Head of caudate nucleus (tissue), 42 donors: ENCODE measurements around the gene ERICH2.
A peak's percentile ranks its signal among the peaks of the same experiment; 100 is the strongest.
"Not testable (repeated sequence)": the region's sequence is repeated elsewhere in the genome, so short reads cannot be mapped to it uniquely, and the experiment has no call there.

Experiments used
- DNase-seq, 42 donors: peaks; one replicate each; pipeline versions ENCODE4 v3.0.0 to v3.0.0-alpha.2; 2020 to 2021; ENCODE audit warnings: mixed read lengths in 7 of 42
- intact Hi-C: fragments of 100-400 bp; cut with DNase I; formaldehyde crosslinking; loops from one replicate; pipeline ENCODE4 v1.15.0; 2022

The ERICH2 gene

GRCh38 chr2:170770008-170770605 is at the start of gene ERICH2:
Gene ERICH2, plus strand, starts transcription at chr2:170770378. Its CDS starts 304 bp downstream, at chr2:170770682.
- DNase-seq, result peak in 35 of 42 donors; percentile 8 to 67 (median 32)
- intact Hi-C loops, result no loop called here

- intact Hi-C loops, result no loop called here
- no peak for DNase-seq
These were observed 48.5 kb upstream of the ERICH2 start for GRCh38 chr2:170721678-170722077.

- DNase-seq, result no peak
- intact Hi-C loops, result no loop called here
These were observed 47.9 kb upstream of the ERICH2 start for GRCh38 chr2:170722301-170722700.

GRCh38 chr2:170723446-170723958 is 46.7 kb upstream of the ERICH2 start:
- no peak for DNase-seq
- intact Hi-C loops, result no loop called here

- no peak for DNase-seq
- intact Hi-C loops, result no loop called here
These were observed 36.2 kb upstream of the ERICH2 start for GRCh38 chr2:170733798-170734600.

GRCh38 chr2:170734601-170735000 is 35.6 kb upstream of the ERICH2 start:
- DNase-seq, intact Hi-C loops: not testable (repeated sequence)

- no peak for DNase-seq
- intact Hi-C loops, result no loop called here
These were observed 33.5 kb upstream of the ERICH2 start for GRCh38 chr2:170736628-170737027.

- intact Hi-C loops, result no loop called here
- DNase-seq, result no peak
These were observed 32.8 kb upstream of the ERICH2 start for GRCh38 chr2:170737406-170737805.

GRCh38 chr2:170737821-170738220 is 32.4 kb upstream of the ERICH2 start:
- intact Hi-C loops, result no loop called here
- DNase-seq, result no peak

- no peak for DNase-seq
- intact Hi-C loops, result no loop called here
These were observed 31.1 kb upstream of the ERICH2 start for GRCh38 chr2:170739048-170739447.

GRCh38 chr2:170739507-170740046 is 30.6 kb upstream of the ERICH2 start:
- intact Hi-C loops, result no loop called here

GRCh38 chr2:170740660-170741059 is 29.5 kb upstream of the ERICH2 start:
- no peak for DNase-seq
- intact Hi-C loops, result no loop called here

More at GRCh38 chr2:170739507-170740046, 30.6 kb upstream of the ERICH2 start:
- DNase-seq, result no peak

- intact Hi-C loops, result no loop called here
- no peak for DNase-seq
These were observed 28.2 kb upstream of the ERICH2 start for GRCh38 chr2:170742000-170742399.

GRCh38 chr2:170742896-170743529 is 27.2 kb upstream of the ERICH2 start:
- intact Hi-C loops, result no loop called here
- DNase-seq, result no peak

- DNase-seq, result no peak
- intact Hi-C loops, result no loop called here
These were observed 26.5 kb upstream of the ERICH2 start for GRCh38 chr2:170743530-170744239.

GRCh38 chr2:170744248-170745002 is 25.8 kb upstream of the ERICH2 start:
- DNase-seq, result no peak
- intact Hi-C loops, result no loop called here

GRCh38 chr2:170745305-170745704 is 24.9 kb upstream of the ERICH2 start:
- DNase-seq, result no peak
- intact Hi-C loops, result no loop called here

GRCh38 chr2:170747921-170748320 is 22.3 kb upstream of the ERICH2 start:
- DNase-seq, result no peak
- intact Hi-C loops, result no loop called here
